H9 (cell line): ENCODE measurements around the gene RNF224. TPM values are rescaled to one million over a fixed set of nuclear protein-coding genes. Genes with fewer than 3 reads are reported as not detected.
A peak's percentile ranks its signal among the peaks of the same experiment; 100 is the strongest.

Experiments
- DNase-seq: peaks from one replicate; pipeline ENCODE4 v3.0.0-alpha.2; 2017
- H2AFZ ChIP-seq: one replicate; pipeline ENCODE4 v1.6.1; 2013; ENCODE audit warnings: mild to moderate bottlenecking, low read length, control low read depth, moderate library complexity
- H2AK5ac ChIP-seq: 2 replicates; pipeline ENCODE4 v1.6.1; 2013; ENCODE audit warnings: low read length, control low read depth, mixed read lengths; ENCODE audit not compliant: insufficient read length
- H2BK120ac ChIP-seq: one replicate; pipeline ENCODE4 v1.6.1; 2013; ENCODE audit warnings: low read depth, mild to moderate bottlenecking, low read length, control low read depth, inconsistent platforms; ENCODE audit not compliant: poor library complexity, severe bottlenecking
- H2BK12ac ChIP-seq: 2 replicates; pipeline ENCODE4 v1.6.1; 2013; ENCODE audit warnings: low read length, control low read depth, mixed read lengths, low read depth; ENCODE audit not compliant: insufficient read length
- H2BK15ac ChIP-seq: 2 replicates; pipeline ENCODE4 v1.6.1; 2013; ENCODE audit warnings: low read depth, low read length, control low read depth
- H2BK20ac ChIP-seq: one replicate; pipeline ENCODE4 v1.6.1; 2013; ENCODE audit warnings: low read depth, mild to moderate bottlenecking, low read length, control low read depth, inconsistent platforms; ENCODE audit not compliant: poor library complexity, severe bottlenecking
- H2BK5ac ChIP-seq: 2 replicates; pipeline ENCODE4 v1.6.1; 2013; ENCODE audit warnings: low read length, control low read depth, mixed read lengths; ENCODE audit not compliant: insufficient read length
- H3K14ac ChIP-seq: 2 replicates; pipeline ENCODE4 v1.6.1; 2013; ENCODE audit warnings: low read length, control low read depth; ENCODE audit not compliant: insufficient read depth
- H3K18ac ChIP-seq: 2 replicates; pipeline ENCODE4 v1.6.1; 2013; ENCODE audit warnings: low read depth, mild to moderate bottlenecking, mixed read lengths, low read length, control low read depth; ENCODE audit not compliant: insufficient read length
- H3K23ac ChIP-seq: 2 replicates; pipeline ENCODE4 v1.6.1; 2013; ENCODE audit warnings: low read length, control low read depth, mixed read lengths, low read depth; ENCODE audit not compliant: insufficient read length
- H3K23me2 ChIP-seq: 2 replicates; pipeline ENCODE4 v1.6.1; 2013; ENCODE audit warnings: low read depth, mild to moderate bottlenecking, mixed read lengths, low read length, control low read depth; ENCODE audit not compliant: insufficient read length, poor library complexity, severe bottlenecking
- H3K27ac ChIP-seq: 2 replicates; pipeline ENCODE4 v1.5.1; 2013; ENCODE audit warnings: low read length, control low read depth, mixed read lengths, low read depth; ENCODE audit not compliant: insufficient read length
- H3K27me3 ChIP-seq: 2 replicates; pipeline ENCODE4 v1.6.1; 2013; ENCODE audit warnings: low read length, control low read depth, inconsistent platforms; ENCODE audit not compliant: insufficient read depth
- H3K4ac ChIP-seq: 2 replicates; pipeline ENCODE4 v1.6.1; 2013; ENCODE audit warnings: low read depth, mild to moderate bottlenecking, control low read depth, inconsistent platforms, low read length, moderate library complexity
- H3K4me1 ChIP-seq: 2 replicates; pipeline ENCODE4 v1.6.1; 2013; ENCODE audit warnings: low read length, control low read depth, inconsistent platforms; ENCODE audit not compliant: insufficient read depth
- H3K4me2 ChIP-seq: 2 replicates; pipeline ENCODE4 v1.6.1; 2013; ENCODE audit warnings: low read length, control low read depth, mixed read lengths; ENCODE audit not compliant: insufficient read length, insufficient read depth
- H3K56ac ChIP-seq: 2 replicates; pipeline ENCODE4 v1.6.1; 2013; ENCODE audit warnings: low read depth, mild to moderate bottlenecking, mixed read lengths, low read length, control low read depth; ENCODE audit not compliant: insufficient read length
- H3K79me1 ChIP-seq: 2 replicates; pipeline ENCODE4 v1.6.1; 2013; ENCODE audit warnings: low read depth, mild to moderate bottlenecking, moderate library complexity, low read length, control low read depth, inconsistent platforms; ENCODE audit not compliant: insufficient read depth, poor library complexity, severe bottlenecking
- H3K79me2 ChIP-seq: 2 replicates; pipeline ENCODE4 v1.6.1; 2013; ENCODE audit warnings: low read length, control low read depth, inconsistent platforms; ENCODE audit not compliant: insufficient read depth
- H3K9ac ChIP-seq: 2 replicates; pipeline ENCODE4 v1.6.1; 2013; ENCODE audit warnings: low read length, control low read depth, mixed read lengths; ENCODE audit not compliant: insufficient read length; ENCODE audit errors: extremely low read depth
- H3K9me3 ChIP-seq: one replicate; pipeline ENCODE4 v1.6.1; 2013; ENCODE audit warnings: low read depth, low read length, inconsistent platforms; ENCODE audit not compliant: control insufficient read depth
- H3T11ph ChIP-seq: one replicate; pipeline ENCODE4 v1.6.1; 2013; ENCODE audit warnings: mild to moderate bottlenecking, low read length, control low read depth, inconsistent platforms
- H4K20me1 ChIP-seq: one replicate; pipeline ENCODE4 v1.6.1; 2013; ENCODE audit not compliant: control insufficient read depth, insufficient read length, insufficient read depth
- H4K5ac ChIP-seq: 2 replicates; pipeline ENCODE4 v1.6.1; 2013; ENCODE audit warnings: low read depth, mild to moderate bottlenecking, mixed read lengths, low read length, control low read depth; ENCODE audit not compliant: insufficient read length
- H4K8ac ChIP-seq: replicated peaks from 2 replicates; pipeline ENCODE4 v1.6.1; 2013; ENCODE audit warnings: low read length, control low read depth, mixed read lengths, low read depth; ENCODE audit not compliant: insufficient read length
- H4K91ac ChIP-seq: 2 replicates; pipeline ENCODE4 v1.6.1; 2013; ENCODE audit warnings: low read depth, mild to moderate bottlenecking, moderate library complexity, mixed read lengths, low read length, control low read depth; ENCODE audit not compliant: insufficient read length
- H3K27ac Mint-ChIP-seq, 3 experiments: 2 replicates in 2 of 3; 3 replicates in 1 of 3; pipeline ENCODE4 v1.8.0; 2020 to 2021; ENCODE audit warnings: mixed read lengths in 3 of 3, mild to moderate bottlenecking in 1 of 3, moderate library complexity in 1 of 3
- H3K27me3 Mint-ChIP-seq: 2 replicates; pipeline ENCODE4 v1.8.0; 2021; ENCODE audit warnings: low read depth, mild to moderate bottlenecking, moderate library complexity, mixed read lengths
- H3K36me3 Mint-ChIP-seq, 3 experiments: 2 replicates in 2 of 3; 3 replicates in 1 of 3; pipeline ENCODE4 v1.8.0; 2020 to 2021; ENCODE audit warnings: low read depth in 3 of 3, mixed read lengths in 3 of 3; ENCODE audit not compliant: insufficient read depth in 1 of 3
- H3K4me1 Mint-ChIP-seq, 2 experiments: 2 replicates each; pipeline ENCODE4 v1.8.0; 2020; ENCODE audit warnings: mixed read lengths in 2 of 2
- H3K4me3 Mint-ChIP-seq, 2 experiments: 2 replicates in 1 of 2; 3 replicates in 1 of 2; pipeline ENCODE4 v1.8.0; 2020 to 2021; ENCODE audit warnings: mild to moderate bottlenecking in 2 of 2, mixed read lengths in 2 of 2, moderate library complexity in 1 of 2
- H3K9me3 Mint-ChIP-seq, 2 experiments: 2 replicates in 1 of 2; 3 replicates in 1 of 2; pipeline ENCODE4 v1.8.0; 2020; ENCODE audit warnings: mild to moderate bottlenecking in 2 of 2, mixed read lengths in 2 of 2, moderate library complexity in 1 of 2
- WGBS: extraction: QIAGEN DNeasy Blood & Tissue Kit; methylation state at CpG from one replicate; pipeline ENCODE4 v1.1.7; 2013; ENCODE audit warnings: missing lambda C conversion rate, low lambda C conversion rate, mixed read lengths; ENCODE audit not compliant: insufficient read length; ENCODE audit errors: extremely low coverage; 5-methylcytosine and 5-hydroxymethylcytosine counted together
- total RNA-seq: library from RNA; stranded (reverse); gene quantifications from 2 replicates; pipeline ENCODE4 v1.2.1, GENCODE V29; 2021
- TF ChIP-seq, protein P1 (sequence below): fragments of 200-600 bp; sonication (generic); conservative IDR thresholded peaks from 3 replicates; pipeline ENCODE4 v1.8.0; 2021; ENCODE audit warnings: antibody characterized with exemption, mild to moderate bottlenecking

Gene RNF224
- total RNA-seq, 1 experiment from 2014 or later = 0.15 TPM

DNA sequence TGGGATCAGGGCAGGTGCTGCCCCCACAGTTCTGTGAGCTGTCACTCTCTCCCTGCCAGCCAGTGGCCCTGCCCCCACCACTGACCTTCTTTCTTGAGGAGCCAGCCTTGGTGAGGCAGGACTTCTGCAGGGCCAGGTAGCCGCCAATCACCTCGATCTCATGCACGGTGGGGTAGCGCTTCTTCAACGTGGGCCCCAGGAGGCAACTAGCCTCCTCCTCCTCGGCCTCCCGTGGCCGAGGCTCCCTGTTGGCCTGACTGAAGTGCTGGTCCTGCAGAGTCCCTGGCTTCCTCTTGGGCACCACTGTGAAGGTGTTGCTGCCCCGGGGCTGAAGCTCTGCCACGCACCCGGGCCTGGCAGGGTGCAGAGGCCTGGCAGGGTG lies 28.4 kb upstream of the RNF224 start:
- Mint-ChIP-seq H3K4me3 (peak overlapping the region; percentile 65 to 78; a peak in 2 of 5 replicates), H3K27me3 (peaks cover 2% of the 10 kb centered on the region; the same call in 1 of the 2 replicates)

More for the DNA sequence above, 28.4 kb upstream of the RNF224 start:
- H3K56ac ChIP-seq = no peak overlapping the region
- peaks cover 0 to under 1% (median 0%) of the 10 kb centered on the region in 3 experiments; a peak in 2 of 7 replicates for H3K36me3 Mint-ChIP-seq
- H2BK5ac ChIP-seq = no peak overlapping the region
- no peak for DNase-seq
- no peaks in the 10 kb centered on the region for H4K20me1 ChIP-seq
- no peak overlapping the region for H4K91ac ChIP-seq
- no peak overlapping the region for H4K5ac ChIP-seq
- H3K23ac ChIP-seq = no peak overlapping the region
- peaks cover 5% of the 10 kb centered on the region for H3K79me1 ChIP-seq
- H3K4me1 ChIP-seq = no peaks in the 10 kb centered on the region
- no peak overlapping the region for H3K4me2 ChIP-seq
- no peaks in the 10 kb centered on the region for H3K9me3 Mint-ChIP-seq
- H2BK15ac ChIP-seq = no peak overlapping the region
- TF ChIP-seq, protein P1, sequence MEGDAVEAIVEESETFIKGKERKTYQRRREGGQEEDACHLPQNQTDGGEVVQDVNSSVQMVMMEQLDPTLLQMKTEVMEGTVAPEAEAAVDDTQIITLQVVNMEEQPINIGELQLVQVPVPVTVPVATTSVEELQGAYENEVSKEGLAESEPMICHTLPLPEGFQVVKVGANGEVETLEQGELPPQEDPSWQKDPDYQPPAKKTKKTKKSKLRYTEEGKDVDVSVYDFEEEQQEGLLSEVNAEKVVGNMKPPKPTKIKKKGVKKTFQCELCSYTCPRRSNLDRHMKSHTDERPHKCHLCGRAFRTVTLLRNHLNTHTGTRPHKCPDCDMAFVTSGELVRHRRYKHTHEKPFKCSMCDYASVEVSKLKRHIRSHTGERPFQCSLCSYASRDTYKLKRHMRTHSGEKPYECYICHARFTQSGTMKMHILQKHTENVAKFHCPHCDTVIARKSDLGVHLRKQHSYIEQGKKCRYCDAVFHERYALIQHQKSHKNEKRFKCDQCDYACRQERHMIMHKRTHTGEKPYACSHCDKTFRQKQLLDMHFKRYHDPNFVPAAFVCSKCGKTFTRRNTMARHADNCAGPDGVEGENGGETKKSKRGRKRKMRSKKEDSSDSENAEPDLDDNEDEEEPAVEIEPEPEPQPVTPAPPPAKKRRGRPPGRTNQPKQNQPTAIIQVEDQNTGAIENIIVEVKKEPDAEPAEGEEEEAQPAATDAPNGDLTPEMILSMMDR = no peak
- H3K23me2 ChIP-seq = peaks cover 2% of the 10 kb centered on the region
- no peak overlapping the region for H3K27ac Mint-ChIP-seq
- H3T11ph ChIP-seq = no peak overlapping the region
- H2AFZ ChIP-seq = no peak overlapping the region
- WGBS = no CpG with 5 or more reads among the region's 11 CpGs
- peaks cover 12 to 28% of the 10 kb centered on the region in 2 experiments for H3K4me1 Mint-ChIP-seq
- H3K9ac ChIP-seq = peak overlapping the region; percentile 5
- no peak overlapping the region for H2BK120ac ChIP-seq
- no peak overlapping the region for H2BK20ac ChIP-seq
- no peak overlapping the region for H3K27ac ChIP-seq
- H3K9me3 ChIP-seq = no peaks in the 10 kb centered on the region
- H3K79me2 ChIP-seq = peaks cover 1% of the 10 kb centered on the region; the same call in 1 of the 2 replicates
- no peak overlapping the region for H3K18ac ChIP-seq
- no peak overlapping the region for H3K14ac ChIP-seq
- H3K4ac ChIP-seq = no peak overlapping the region
- H2BK12ac ChIP-seq = no peak overlapping the region
- no peak overlapping the region for H4K8ac ChIP-seq
- no peaks in the 10 kb centered on the region for H3K27me3 ChIP-seq
- no peak overlapping the region for H2AK5ac ChIP-seq
